NB4 (cell line): ENCODE data around the gene APOBEC4.

Experiments
- DNase-seq: peaks from one replicate; pipeline ENCODE4 v3.0.0; 2010; ENCODE audit warnings: low read depth
- H3K4me3 ChIP-seq: one replicate; pipeline ENCODE4 v1.5.1; 2011; ENCODE audit warnings: mild to moderate bottlenecking, low read depth, low read length, moderate library complexity
- CTCF ChIP-seq: IDR thresholded peaks from one replicate; pipeline ENCODE4 v1.5.1; 2012; ENCODE audit warnings: low read depth, low read length
- MYC ChIP-seq: IDR thresholded peaks from 2 replicates; pipeline ENCODE4 v1.6.1; 2011; ENCODE audit warnings: low read depth, low read length
- POLR2A ChIP-seq: IDR thresholded peaks from 2 replicates; pipeline ENCODE4 v1.6.1; 2011; ENCODE audit warnings: mild to moderate bottlenecking; ENCODE audit not compliant: insufficient read length; ENCODE audit errors: extremely low read depth
- TF ChIP-seq, protein P1 (sequence below): IDR thresholded peaks from 2 replicates; pipeline ENCODE4 v1.6.1; 2011; ENCODE audit warnings: low read depth, low read length

APOBEC4 gene

GRCh38 chr1:183678819-183679218 is 25.7 kb upstream of the APOBEC4 start:
- H3K4me3 ChIP-seq, result no peak overlapping the region
- TF ChIP-seq POLR2A (no peak), MYC (no peak), CTCF (no peak)
- TF ChIP-seq, protein P1, sequence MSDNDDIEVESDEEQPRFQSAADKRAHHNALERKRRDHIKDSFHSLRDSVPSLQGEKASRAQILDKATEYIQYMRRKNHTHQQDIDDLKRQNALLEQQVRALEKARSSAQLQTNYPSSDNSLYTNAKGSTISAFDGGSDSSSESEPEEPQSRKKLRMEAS, result no peak
- no peak for DNase-seq

GRCh38 chr1:183676586-183677189 is 23.6 kb upstream of the APOBEC4 start:
- TF ChIP-seq, protein P1, result no peak
- TF ChIP-seq MYC (no peak), POLR2A (no peak), CTCF (no peak)
- DNase-seq, result no peak
- no peak overlapping the region for H3K4me3 ChIP-seq

DNA sequence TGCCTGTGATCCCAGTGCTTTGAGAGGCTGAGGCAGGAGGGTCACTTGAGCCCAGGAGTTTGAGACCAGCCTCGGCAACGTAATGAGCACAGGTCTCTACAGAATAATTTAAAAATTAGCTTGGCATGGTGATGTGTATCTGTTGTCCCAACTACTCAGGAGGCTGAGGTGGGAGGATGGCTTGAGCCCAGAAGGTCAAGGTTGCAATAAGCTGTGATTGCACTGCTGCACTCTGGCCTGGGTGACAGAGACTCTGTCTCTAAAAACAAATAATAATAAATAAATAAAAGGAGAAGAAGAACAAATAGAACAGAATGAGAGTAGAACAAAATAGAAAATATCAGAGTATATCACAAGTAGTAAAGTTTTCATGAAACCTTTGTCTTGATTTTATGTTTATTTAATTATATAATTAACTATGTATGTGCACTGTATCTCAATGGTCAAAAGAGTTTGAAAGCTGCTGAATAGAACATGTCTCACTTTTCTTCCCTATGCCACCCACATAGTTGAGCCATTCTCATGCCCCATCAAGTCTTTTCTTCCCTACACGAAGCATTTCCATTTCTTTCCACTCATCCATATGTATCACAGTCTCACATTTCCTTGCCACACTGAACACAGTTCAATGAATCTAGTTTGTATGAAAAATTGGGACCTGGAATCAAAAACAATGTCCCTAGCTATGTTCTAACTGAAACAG is 22.9 kb upstream of the APOBEC4 start:
- no peak for DNase-seq
- TF ChIP-seq POLR2A (no peak), CTCF (no peak), MYC (no peak)
- TF ChIP-seq, protein P1, result no peak
- H3K4me3 ChIP-seq, result no peak overlapping the region

GRCh38 chr1:183675381-183675780 is 22.3 kb upstream of the APOBEC4 start:
- TF ChIP-seq MYC (no peak), POLR2A (no peak), CTCF (no peak)
- TF ChIP-seq, protein P1, result no peak
- no peak for DNase-seq
- H3K4me3 ChIP-seq, result no peak overlapping the region

DNA sequence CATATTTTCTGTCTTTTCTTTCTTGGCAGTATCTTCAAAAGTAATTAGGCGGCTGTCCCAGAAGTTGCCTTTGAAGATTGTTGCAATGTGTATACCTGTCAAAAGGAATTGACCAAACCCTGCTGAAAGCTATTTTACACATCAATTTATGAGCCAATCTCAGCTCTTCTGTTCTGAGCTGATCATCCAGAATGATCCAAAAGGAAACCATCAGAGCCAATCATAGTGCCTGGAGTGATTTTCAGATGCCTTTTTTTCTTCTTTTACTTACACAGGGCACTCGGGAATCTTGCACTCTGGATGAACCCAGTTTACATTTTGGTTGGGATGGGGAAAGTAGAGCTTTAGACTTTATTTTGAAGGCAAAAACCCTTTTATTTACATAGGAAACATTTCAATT is 21.8 kb upstream of the APOBEC4 start:
- TF ChIP-seq MYC (no peak), CTCF (no peak), POLR2A (no peak)
- TF ChIP-seq, protein P1, result no peak
- no peak for DNase-seq
- H3K4me3 ChIP-seq, result no peak overlapping the region
